CD4-positive, alpha-beta T cell treated with Interferon gamma for 1 hour (primary cell): ENCODE results near the gene DCAF7.

Experiments used
- DNase-seq: peaks from one replicate; pipeline ENCODE4 v3.0.0-alpha.2; 2020

The DCAF7 gene

DNA sequence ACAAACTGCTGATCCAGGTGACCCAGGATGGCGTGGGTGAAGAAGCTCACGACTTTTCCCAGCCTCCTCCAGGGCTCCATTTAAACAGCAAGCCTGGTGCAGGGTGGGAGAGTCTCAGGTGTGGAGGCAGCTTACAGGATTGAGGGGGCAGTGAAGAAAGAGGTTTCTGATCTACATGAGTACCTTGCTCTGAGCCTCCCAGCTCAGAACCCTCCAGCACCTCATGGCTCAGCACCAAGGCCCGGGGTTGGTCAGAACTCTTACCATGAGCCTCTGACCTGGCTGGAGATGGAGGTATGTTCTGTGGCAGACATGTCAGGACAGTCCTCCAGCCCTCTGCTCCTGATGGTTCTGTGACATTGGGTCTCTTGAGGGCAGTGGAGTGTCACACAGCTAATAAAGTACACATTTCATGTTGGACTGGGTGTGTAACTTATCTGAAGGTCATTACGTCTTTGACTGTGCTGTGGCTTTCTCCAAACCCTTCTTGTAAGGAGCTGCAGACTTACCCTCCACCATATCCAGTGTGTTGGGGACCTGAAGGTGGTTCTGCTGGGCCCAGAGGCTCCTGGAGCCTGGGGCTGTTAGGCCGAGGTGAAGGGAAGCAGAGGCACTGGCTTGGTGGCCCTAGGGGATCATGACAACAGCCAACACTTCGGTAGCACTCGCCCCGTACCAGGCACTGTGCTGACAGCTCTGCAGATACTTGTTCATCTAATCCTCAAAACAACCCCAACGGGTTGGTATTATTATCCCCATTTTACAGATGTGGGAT is 3.8 kb upstream of the DCAF7 start:
- DNase-seq = no peak

DNA sequence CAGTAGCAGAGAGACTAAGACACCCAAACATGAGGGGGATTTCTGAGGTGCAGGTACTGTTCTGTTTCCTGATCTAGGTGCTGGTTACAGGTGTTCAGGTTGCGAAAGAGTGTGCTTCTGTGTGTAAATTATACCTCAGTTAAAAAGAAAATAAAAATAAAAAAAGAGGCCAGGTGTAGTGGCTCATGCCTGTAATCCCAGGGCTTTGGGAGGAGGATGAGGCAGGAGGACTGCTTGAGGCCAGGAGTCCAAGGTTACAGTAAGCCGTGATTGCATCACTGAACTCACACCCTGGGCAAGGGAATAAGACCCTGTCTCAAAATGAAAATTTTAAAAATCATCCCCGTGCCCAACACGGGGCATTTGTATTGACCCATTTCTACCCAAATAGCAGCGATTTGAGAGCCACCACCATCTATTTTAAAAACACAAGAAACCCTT is 3.2 kb upstream of the DCAF7 start:
- DNase-seq = no peak

DNA sequence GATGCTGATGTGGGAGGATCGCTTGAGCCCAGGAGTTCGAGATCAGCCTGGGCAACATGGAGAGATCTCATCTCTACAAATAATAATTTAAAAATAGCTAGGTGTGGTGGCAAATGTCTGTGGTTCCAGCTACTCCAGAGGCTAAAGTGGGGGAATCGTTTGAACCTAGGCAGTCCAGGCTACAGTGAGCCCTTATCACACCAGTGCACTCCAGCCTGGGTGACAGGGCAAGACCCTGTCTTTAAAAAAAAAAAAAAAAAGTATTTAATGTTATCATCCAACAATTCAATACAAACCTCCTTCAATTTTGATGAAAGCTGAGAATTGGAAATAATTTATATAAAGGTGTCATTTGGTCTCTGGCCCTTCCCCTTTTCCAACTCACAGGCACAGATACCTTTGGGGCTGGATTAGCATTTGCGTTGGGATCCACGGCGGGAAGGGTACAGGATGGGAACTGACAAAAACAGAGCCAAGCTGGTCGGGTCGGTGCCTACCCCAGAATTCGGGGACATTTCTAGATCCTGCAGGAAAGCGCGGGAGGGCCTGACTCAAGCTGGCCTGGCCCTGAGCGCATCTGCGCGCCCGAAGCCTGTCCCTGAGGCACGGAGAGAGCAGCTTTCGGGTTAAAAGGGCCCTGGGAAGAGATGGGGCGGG is 860 bp upstream of the DCAF7 start:
- DNase-seq = no peak

DNA sequence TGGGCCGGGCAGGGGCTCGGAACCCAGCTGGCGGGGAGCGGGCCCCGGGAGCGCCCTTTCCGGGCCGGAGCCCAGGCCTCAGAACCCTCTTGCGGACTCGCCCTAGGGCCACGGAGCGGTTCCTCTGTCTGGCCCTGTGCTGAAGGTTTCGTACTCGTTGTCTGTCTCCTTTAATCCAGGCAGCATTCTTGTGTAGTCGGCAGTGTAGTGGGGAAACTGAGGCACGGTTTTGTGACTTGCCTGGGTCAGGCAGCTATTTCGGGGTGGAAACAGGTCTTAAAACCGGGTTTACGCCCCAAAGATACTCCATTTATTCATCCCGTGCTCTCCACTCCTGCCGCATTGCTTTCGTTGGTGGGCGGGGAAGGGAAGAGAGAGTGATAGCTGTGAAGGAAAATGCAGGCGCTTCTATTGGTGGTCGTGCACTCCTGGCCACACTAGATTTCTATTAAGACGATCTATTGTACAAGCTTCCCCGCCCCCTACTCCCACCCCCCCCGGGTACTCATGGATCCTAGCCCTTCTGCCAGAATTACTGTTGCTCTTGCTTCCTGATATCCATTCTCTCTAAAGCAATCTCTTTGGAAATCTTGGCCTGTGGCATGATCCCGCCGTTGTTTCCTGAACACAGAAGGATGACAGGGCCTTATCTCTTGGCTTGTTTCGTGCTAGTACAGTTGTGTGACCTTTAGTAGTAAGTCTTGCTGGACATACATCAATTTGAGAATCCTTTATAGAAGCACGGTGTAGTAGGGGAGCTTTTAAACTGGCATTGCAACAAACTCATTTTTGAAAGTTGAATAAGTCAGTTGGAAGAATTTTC is 751 bp downstream of the DCAF7 start:
- DNase-seq = no peak

DNA sequence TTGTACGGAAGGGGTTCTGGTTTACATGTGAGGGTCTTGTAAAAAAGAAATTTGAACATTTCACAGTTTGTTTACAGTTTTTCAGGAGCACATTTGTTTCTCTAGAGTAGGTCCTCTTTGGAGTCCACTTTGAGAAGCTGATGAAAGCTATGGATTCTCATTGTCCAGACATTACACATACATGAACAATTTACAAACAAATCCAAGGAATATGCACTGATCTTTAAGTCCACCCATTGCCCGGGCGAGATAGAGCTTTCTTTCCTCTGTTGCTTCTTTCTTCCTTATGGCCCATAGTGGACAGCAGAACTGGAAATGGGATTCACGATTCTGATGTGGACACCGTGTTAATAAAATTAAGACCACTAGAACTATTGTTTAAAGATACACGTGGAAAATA is 1.9 kb downstream of the DCAF7 start:
- no peak for DNase-seq

GRCh38 chr17:63555500-63556156 is 5.4 kb downstream of the DCAF7 start:
- no peak for DNase-seq

DNA sequence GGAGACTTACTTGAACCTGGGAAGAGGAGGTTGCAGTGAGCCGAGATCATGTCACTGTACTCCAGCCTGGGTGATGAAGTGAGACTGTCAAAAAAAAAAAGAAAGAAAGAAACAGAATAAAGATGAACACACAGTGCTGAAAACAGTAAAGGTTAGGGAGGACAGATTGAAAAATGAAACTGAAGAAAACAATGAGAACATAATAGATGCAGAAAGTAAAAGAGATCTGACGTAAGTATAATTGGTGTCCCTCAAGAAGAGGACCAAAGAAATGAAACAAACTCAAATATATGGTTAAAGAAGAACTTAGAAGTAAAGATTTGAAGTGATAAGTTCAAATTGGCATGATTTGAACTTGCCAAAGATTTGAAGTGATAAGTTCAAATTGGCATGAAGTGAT is 7.1 kb downstream of the DCAF7 start:
- no peak for DNase-seq

DNA sequence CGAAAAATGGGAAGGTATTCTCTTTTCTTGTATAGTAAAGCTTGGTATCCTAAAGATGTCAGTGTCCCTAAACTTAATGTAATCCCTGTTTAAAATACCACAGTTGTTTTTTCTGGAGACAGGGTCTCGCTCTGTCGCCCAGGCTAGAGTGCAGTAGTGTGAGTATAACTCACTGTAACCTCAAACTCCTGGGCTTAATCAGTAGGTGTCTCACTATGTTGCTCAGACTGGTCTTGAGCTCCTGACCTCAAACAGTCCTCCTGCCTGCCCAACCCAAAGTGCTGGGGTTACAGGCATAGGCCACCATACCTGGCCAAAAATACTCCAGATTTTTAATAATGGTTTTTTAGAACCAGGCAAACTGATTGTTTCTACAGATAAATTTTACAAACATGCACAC is 8.2 kb downstream of the DCAF7 start:
- DNase-seq = no peak

DNA sequence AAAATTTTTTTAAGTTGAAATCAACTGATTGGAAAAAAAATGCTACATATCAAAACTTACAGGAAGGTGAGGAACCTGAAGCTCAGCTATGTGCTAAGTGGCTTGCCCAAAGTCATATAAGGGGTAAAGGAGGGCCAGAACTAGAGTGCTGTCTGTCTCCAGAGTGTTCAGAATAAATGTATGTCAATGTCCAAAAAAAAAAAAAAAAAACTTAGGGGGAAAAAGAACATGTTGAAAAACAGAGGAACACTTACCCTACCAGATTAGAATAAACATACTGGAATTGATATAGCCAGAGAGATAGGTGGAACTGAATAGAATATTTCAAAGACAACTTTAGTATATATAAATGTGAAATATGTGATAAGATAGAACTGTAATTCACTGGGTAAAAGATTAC is 11.5 kb downstream of the DCAF7 start:
- DNase-seq = no peak

DNA sequence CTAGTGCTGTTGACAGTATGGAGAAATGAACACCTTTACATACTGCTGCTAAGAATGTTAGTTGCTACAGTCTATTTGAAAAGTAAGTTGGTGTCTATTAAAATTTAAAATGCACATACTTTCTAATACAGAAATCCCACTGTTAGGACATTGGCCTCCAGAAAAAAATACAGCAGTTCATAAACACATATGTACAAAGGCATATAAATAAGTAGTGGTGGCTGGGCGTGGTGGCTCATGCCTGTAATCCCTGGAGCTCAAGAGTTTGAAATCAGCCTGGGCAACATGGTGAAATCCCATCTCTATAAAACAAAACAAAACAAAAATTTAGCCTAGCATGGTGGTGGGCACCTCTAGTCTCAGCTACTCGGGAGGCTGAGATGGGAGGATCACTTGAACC is 13.1 kb downstream of the DCAF7 start:
- DNase-seq = no peak

DNA sequence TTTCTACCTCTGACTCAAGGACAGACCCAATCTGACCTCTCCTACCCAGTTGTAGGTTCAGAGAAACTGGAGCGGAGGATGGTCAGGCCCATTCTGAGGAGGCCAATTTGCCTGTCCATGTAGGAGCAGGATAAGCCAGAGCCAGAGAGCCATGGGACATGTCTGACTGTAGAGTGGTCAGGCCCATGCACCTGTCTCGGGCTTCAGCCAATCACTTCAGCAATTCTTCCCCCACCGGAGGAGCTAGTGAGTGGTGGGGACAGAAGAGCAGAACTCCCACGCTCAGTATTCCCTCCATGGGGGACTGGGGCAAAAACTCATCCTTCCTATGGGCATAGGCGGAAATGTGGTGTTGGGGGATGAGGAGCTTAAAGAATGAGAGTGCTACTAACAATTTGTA is 14.3 kb downstream of the DCAF7 start:
- no peak for DNase-seq

GRCh38 chr17:63567229-63567628 is 17.0 kb downstream of the DCAF7 start:
- no peak for DNase-seq

DNA sequence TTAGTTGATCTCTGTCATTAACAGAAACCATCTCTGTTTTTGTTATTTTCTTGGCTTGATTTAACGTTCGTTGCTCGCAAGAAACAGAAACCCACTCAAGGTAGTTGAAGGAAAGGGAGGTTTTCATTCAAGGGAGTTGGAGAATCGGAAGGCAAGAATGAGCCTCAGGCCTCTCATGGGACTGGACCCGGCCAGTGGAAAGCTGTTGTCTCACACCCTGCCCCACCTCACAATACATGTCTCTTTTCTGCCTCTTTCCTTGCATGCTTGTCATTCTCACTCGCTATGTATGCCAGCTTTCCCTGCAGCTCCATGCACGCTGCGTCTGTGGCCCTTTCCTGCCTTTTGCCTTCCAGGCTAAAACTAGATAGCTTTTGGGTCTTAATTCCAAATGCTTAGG is 18.3 kb downstream of the DCAF7 start:
- DNase-seq = no peak

DNA sequence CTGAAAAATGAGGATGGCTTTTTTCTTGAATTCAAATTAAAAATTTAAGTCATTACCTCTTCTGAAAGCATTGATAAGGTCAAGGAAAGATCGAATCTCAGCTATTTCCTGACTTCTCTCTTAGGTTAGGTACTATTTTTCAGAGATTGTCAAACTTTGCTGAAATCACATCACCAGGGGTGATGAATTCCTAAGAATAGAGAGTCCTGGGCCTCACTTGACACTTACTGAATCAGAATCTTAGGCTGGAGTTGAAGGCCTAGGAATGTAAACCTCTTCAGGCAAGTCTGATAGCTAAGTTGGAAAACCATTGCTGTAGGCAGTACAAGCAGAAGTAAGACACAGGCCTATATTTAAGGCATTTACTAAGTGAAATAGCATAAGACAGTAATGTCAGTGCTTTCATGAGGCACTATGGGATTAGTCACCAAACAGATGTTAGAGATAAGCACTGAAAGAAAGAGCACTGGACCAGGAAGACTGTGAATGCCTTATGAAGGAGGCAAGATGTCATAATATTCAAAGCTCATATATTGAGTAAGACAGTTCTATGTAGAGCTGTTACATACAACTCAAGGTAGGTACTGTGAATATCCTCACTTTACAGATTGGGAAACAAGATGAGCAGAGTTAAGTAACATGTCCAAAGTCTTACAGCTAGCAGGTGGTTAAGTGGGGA is 21.5 kb downstream of the DCAF7 start:
- DNase-seq = no peak

- no peak for DNase-seq
Observed at GRCh38 chr17:63573634-63574033, 23.4 kb downstream of the DCAF7 start.

DNA sequence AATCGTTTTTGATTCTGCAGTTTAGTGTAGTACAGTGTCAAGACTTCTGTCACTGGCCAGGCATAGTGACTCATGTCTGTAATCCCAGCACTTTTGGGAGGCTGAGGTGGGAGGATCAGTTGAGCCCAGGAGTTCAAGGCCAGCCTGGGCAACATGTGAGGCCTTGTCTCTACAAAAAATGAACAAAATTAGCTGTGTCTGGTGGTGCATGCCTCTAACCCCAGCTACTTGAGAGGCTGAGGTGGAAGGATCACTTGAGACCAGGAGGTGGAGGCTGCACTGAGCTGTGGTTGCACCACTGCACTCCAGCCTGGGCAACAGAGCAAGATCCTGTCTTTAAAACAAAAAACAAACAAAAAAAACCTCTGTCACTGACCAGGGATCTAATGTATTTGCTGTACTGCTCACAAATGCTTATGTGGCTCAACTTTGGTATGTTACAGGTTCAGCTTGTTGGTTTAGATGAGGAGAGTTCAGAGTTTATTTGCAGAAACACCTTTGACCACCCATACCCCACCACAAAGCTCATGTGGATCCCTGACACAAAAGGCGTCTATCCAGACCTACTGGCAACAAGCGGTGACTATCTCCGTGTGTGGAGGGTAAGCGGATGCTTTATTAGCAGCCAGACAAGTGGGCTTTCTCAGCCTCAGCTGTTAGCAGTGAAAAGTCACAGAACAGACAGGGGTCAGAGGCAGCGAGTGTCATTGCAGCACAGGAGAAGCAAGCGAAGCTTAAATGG is 27.9 kb downstream of the DCAF7 start:
- DNase-seq = no peak

- DNase-seq = no peak
Observed at GRCh38 chr17:63578769-63579111, 28.5 kb downstream of the DCAF7 start.

DNA sequence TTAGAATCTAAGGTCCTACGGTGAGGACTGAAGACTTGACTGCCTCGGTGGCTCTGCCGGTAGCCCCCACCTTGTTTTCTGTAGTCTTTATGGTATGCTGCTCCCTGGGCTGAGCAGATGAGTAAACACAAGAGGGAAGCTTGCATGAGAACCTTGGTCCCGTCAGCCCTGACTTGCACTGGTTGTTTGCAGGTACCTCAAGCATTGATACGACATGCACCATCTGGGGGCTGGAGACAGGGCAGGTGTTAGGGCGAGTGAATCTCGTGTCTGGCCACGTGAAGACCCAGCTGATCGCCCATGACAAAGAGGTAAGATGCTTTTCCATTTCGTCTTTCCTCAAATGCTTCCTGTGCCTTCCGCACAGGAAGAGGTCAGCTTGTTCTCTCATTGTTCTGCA is 29.4 kb downstream of the DCAF7 start:
- no peak for DNase-seq

DNA sequence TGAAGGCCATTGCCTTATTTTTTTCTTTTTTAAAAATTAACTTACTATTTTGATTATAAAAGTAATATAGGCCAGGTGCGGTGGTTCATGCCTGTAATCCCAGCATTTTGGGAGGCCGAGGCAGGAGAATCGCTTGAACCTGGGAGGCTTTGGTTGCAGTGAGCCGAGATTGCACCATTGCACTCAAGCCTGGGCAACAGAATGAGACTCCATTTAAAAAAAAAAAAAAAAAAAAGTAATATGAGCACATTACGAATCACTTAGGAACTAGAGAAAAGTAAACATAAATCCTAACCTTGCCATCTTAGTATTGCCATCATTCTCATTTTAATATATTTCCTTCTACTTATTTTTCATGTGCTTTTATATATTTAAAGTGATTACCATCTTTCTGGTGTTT is 37.5 kb downstream of the DCAF7 start:
- DNase-seq = no peak

- no peak for DNase-seq
Observed at GRCh38 chr17:63588797-63589196, 38.5 kb downstream of the DCAF7 start.

- no peak for DNase-seq
Observed at GRCh38 chr17:63589646-63590045, 39.4 kb downstream of the DCAF7 start.

DNA sequence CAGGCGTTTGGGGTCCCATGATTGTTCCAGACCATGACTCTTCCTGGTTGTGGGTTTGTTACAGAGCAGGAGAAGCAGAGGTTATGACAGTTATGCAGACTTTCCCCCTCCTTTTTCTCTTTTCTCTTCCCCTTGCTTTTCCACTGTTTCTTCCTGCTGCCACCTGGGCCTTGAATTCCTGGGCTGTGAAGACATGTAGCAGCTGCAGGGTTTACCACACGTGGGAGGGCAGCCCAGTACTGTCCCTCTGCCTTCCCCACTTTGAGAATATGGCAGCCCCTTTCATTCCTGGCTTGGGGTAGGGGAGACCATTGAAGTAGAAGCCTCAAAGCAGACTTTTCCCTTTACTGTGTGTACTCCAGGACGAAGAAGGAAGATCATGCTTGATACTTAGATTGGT is 42.5 kb downstream of the DCAF7 start:
- DNase-seq = no peak
